Fibroblast of lung (primary cell): Measurements from ENCODE around the gene FAM72D. TPM values are rescaled to one million over a fixed set of nuclear protein-coding genes. Genes with fewer than 3 reads are reported as not detected.
"Not testable (repeated sequence)": the region's sequence is repeated elsewhere in the genome, so short reads cannot be mapped to it uniquely, and the experiment has no call there.

ENCODE experiments used
- DNase-seq, 2 donors: peaks; one replicate each; pipeline versions ENCODE4 v3.0.0 to v3.0.0-alpha.2; 2010; ENCODE audit warnings: low read depth in 2 of 2
- H2AFZ ChIP-seq: 2 replicates; pipeline ENCODE4 v1.5.1; 2012; ENCODE audit warnings: low read length, control low read depth, inconsistent platforms
- H3K27ac ChIP-seq: 2 replicates; pipeline ENCODE4 v1.5.1; 2011; ENCODE audit warnings: low read length, control low read depth; ENCODE audit not compliant: insufficient read depth
- H3K27me3 ChIP-seq: 2 replicates; pipeline ENCODE4 v1.5.1; 2011; ENCODE audit warnings: mild to moderate bottlenecking, low read length; ENCODE audit not compliant: control insufficient read depth, insufficient read depth
- H3K36me3 ChIP-seq: 2 replicates; pipeline ENCODE4 v1.5.1; 2011; ENCODE audit warnings: low read length; ENCODE audit not compliant: control insufficient read depth, insufficient read depth
- H3K4me1 ChIP-seq: 2 replicates; pipeline ENCODE4 v1.5.1; 2011; ENCODE audit warnings: low read length; ENCODE audit not compliant: control insufficient read depth, insufficient read depth; ENCODE audit errors: extremely low read depth
- H3K4me2 ChIP-seq: 2 replicates; pipeline ENCODE4 v1.5.1; 2011; ENCODE audit warnings: low read length, control low read depth; ENCODE audit not compliant: insufficient read depth; ENCODE audit errors: extremely low read depth
- H3K4me3 ChIP-seq, 4 experiments: fragments of 200-600 bp in 1 of 4; sonication (generic) in 1 of 4; replicated peaks in 1 of 4; 2 replicates each; pipeline ENCODE4 v1.5.1; 2011 to 2016; ENCODE audit warnings: low read length in 4 of 4, low read depth in 3 of 4, mild to moderate bottlenecking in 3 of 4, control low read depth in 2 of 4, inconsistent platforms in 1 of 4, mixed read lengths in 1 of 4; ENCODE audit not compliant: insufficient read depth in 1 of 4; ENCODE audit errors: control extremely low read depth in 1 of 4
- H3K79me2 ChIP-seq: 2 replicates; pipeline ENCODE4 v1.5.1; 2012; ENCODE audit warnings: mild to moderate bottlenecking, low read length, inconsistent platforms; ENCODE audit not compliant: control insufficient read depth, insufficient read depth
- H3K9ac ChIP-seq: 2 replicates; pipeline ENCODE4 v1.5.1; 2011; ENCODE audit warnings: mild to moderate bottlenecking, low read length, control low read depth; ENCODE audit not compliant: insufficient read depth
- H3K9me3 ChIP-seq: 2 replicates; pipeline ENCODE4 v1.5.1; 2012; ENCODE audit warnings: low read depth, low read length; ENCODE audit not compliant: control insufficient read depth, insufficient read depth
- H4K20me1 ChIP-seq: 2 replicates; pipeline ENCODE4 v1.5.1; 2011; ENCODE audit warnings: low read length; ENCODE audit not compliant: control insufficient read depth, insufficient read depth; ENCODE audit errors: extremely low read depth
- polyA plus RNA-seq, 2 donors: library from polyadenylated mRNA; depleted of rRNA in 1 of 2; stranded (reverse) in 1 of 2; unstranded in 1 of 2; fragments of >200 nt; gene quantifications; 2 replicates each; pipeline ENCODE4 v1.2.1, GENCODE V29; 2011 to 2012; ENCODE audit warnings: missing spikeins in 1 of 2
- total RNA-seq: library from RNA; depleted of rRNA; stranded (reverse); fragments of >200 nt; gene quantifications from 2 replicates; pipeline ENCODE4 v1.2.1, GENCODE V29; 2014

FAM72D gene
- total and polyA plus RNA-seq, 2 donors (not counting 1 experiment from before 2014, with no cell fraction given): 0.85 to 1.7 TPM

- not testable (repeated sequence) for H3K79me2 ChIP-seq, H3K4me3 ChIP-seq, H3K4me2 ChIP-seq, H2AFZ ChIP-seq, H3K9me3 ChIP-seq, H3K27ac ChIP-seq, DNase-seq, H3K4me1 ChIP-seq, H3K27me3 ChIP-seq, H3K36me3 ChIP-seq, H3K9ac ChIP-seq, H4K20me1 ChIP-seq
Measured at GRCh38 chr1:145123992-145124641, 28.3 kb downstream of the FAM72D start.

GRCh38 chr1:145125112-145125511 lies 29.3 kb downstream of the FAM72D start:
- not testable (repeated sequence) for H3K9ac ChIP-seq, H3K4me3 ChIP-seq, H3K4me1 ChIP-seq, H3K9me3 ChIP-seq, H3K27ac ChIP-seq, H3K79me2 ChIP-seq, H3K36me3 ChIP-seq, DNase-seq, H4K20me1 ChIP-seq, H2AFZ ChIP-seq, H3K27me3 ChIP-seq, H3K4me2 ChIP-seq

GRCh38 chr1:145127144-145127543 lies 31.4 kb downstream of the FAM72D start:
- not testable (repeated sequence) for H3K79me2 ChIP-seq, H3K27ac ChIP-seq, H3K4me2 ChIP-seq, H3K36me3 ChIP-seq, H3K4me3 ChIP-seq, H3K27me3 ChIP-seq, H2AFZ ChIP-seq, H3K4me1 ChIP-seq, H3K9ac ChIP-seq, DNase-seq, H3K9me3 ChIP-seq, H4K20me1 ChIP-seq

- H3K9ac ChIP-seq, H3K79me2 ChIP-seq, H2AFZ ChIP-seq, H3K27me3 ChIP-seq, H3K4me3 ChIP-seq, H3K9me3 ChIP-seq, H3K27ac ChIP-seq, H3K36me3 ChIP-seq, H4K20me1 ChIP-seq, H3K4me1 ChIP-seq, H3K4me2 ChIP-seq: not testable (repeated sequence)
- DNase-seq: peak in 1 of 2 donors; percentile 0
Measured at GRCh38 chr1:145128697-145129469, 33.1 kb downstream of the FAM72D start.

- H3K27ac ChIP-seq, DNase-seq: not testable (repeated sequence)
Measured at GRCh38 chr1:145134476-145134875, 38.7 kb downstream of the FAM72D start.

GRCh38 chr1:145140549-145140948 lies 44.8 kb downstream of the FAM72D start:
- not testable (repeated sequence) for H3K9ac ChIP-seq, H3K27ac ChIP-seq, H3K4me1 ChIP-seq, H3K4me2 ChIP-seq, H3K36me3 ChIP-seq, H2AFZ ChIP-seq, H3K9me3 ChIP-seq, H3K27me3 ChIP-seq, DNase-seq, H3K4me3 ChIP-seq, H4K20me1 ChIP-seq, H3K79me2 ChIP-seq

More at GRCh38 chr1:145134476-145134875, 38.7 kb downstream of the FAM72D start:
- not testable (repeated sequence) for H3K79me2 ChIP-seq, H3K9me3 ChIP-seq, H3K27me3 ChIP-seq, H3K4me2 ChIP-seq, H3K4me3 ChIP-seq, H3K36me3 ChIP-seq, H3K4me1 ChIP-seq, H3K9ac ChIP-seq, H4K20me1 ChIP-seq, H2AFZ ChIP-seq
